GM23248 (cell line): Measurements from ENCODE around the gene HEG1. TPM values are rescaled to one million over a fixed set of nuclear protein-coding genes. Genes with fewer than 3 reads are reported as not detected.

Experiments
- DNase-seq: peaks from one replicate; pipeline ENCODE4 v3.0.0-alpha.2; 2015
- H2AFZ ChIP-seq: fragments of 200-600 bp; sonication (generic); 2 replicates; pipeline ENCODE4 v1.6.1; 2016; ENCODE audit warnings: antibody characterized with exemption
- H3F3A ChIP-seq: fragments of 200-600 bp; sonication (generic); 2 replicates; pipeline ENCODE4 v1.6.1; 2016; ENCODE audit warnings: mild to moderate bottlenecking, antibody characterized with exemption, mixed run types; ENCODE audit not compliant: insufficient read depth
- H3K27ac ChIP-seq: fragments of 200-600 bp; sonication (generic); 2 replicates; pipeline ENCODE4 v1.5.1; 2016; ENCODE audit warnings: mild to moderate bottlenecking
- H3K27me3 ChIP-seq: fragments of 200-600 bp; sonication (generic); replicated peaks from 2 replicates; pipeline ENCODE4 v1.6.1; 2016; ENCODE audit warnings: mild to moderate bottlenecking; ENCODE audit not compliant: insufficient read depth
- H3K36me3 ChIP-seq: fragments of 200-600 bp; sonication (generic); 2 replicates; pipeline ENCODE4 v1.6.1; 2016; ENCODE audit warnings: low read depth, mild to moderate bottlenecking
- H3K4me1 ChIP-seq: fragments of 200-600 bp; sonication (generic); 2 replicates; pipeline ENCODE4 v1.6.1; 2016; ENCODE audit warnings: mild to moderate bottlenecking; ENCODE audit not compliant: insufficient read depth
- H3K4me2 ChIP-seq: fragments of 200-600 bp; sonication (generic); one replicate; pipeline ENCODE4 v1.6.1; 2016; ENCODE audit warnings: mild to moderate bottlenecking; ENCODE audit not compliant: unreplicated experiment
- H3K4me3 ChIP-seq: fragments of 200-600 bp; sonication (generic); 2 replicates; pipeline ENCODE4 v1.5.1; 2016; ENCODE audit warnings: mild to moderate bottlenecking
- H3K79me2 ChIP-seq: fragments of 200-600 bp; sonication (generic); 2 replicates; pipeline ENCODE4 v1.6.1; 2016; ENCODE audit warnings: mild to moderate bottlenecking; ENCODE audit not compliant: insufficient read depth
- H3K9ac ChIP-seq: fragments of 200-600 bp; sonication (generic); 2 replicates; pipeline ENCODE4 v1.6.1; 2016; ENCODE audit warnings: mild to moderate bottlenecking
- H3K9me2 ChIP-seq: fragments of 200-600 bp; sonication (generic); 2 replicates; pipeline ENCODE4 v1.6.1; 2016; ENCODE audit warnings: mixed run types, mild to moderate bottlenecking, moderate library complexity; ENCODE audit not compliant: insufficient read depth
- H3K9me3 ChIP-seq: fragments of 200-600 bp; sonication (generic); one replicate; pipeline ENCODE4 v1.6.1; 2017; ENCODE audit warnings: low read depth
- H4K20me1 ChIP-seq: fragments of 200-600 bp; sonication (generic); 2 replicates; pipeline ENCODE4 v1.6.0; 2016; ENCODE audit not compliant: insufficient read depth
- EZH2 ChIP-seq: fragments of 200-600 bp; sonication (generic); IDR thresholded peaks from 2 replicates; pipeline ENCODE4 v1.6.1; 2018; ENCODE audit warnings: antibody characterized with exemption, mild to moderate bottlenecking; ENCODE audit not compliant: insufficient read depth, poor library complexity, severe bottlenecking
- EZH2phosphoT487 ChIP-seq: fragments of 200-600 bp; sonication (generic); IDR thresholded peaks from 2 replicates; pipeline ENCODE4 v1.6.1; 2018; ENCODE audit warnings: antibody characterized with exemption, moderate library complexity, mild to moderate bottlenecking, low read depth; ENCODE audit not compliant: insufficient read depth
- WGBS, 2 experiments: methylation state at CpG; one replicate each; pipeline ENCODE4 v1.1.6; 2015 to 2017; ENCODE audit warnings: low lambda C conversion rate in 2 of 2, low coverage in 1 of 2; ENCODE audit errors: missing lambda C conversion rate in 2 of 2; 5-methylcytosine and 5-hydroxymethylcytosine counted together
- in situ Hi-C: fragments of 300-500 bp; cut with MboI; formaldehyde crosslinking; loops from 2 replicates; pipeline ENCODE4 v1.15.0; 2020
- polyA plus RNA-seq: library from polyadenylated mRNA; unstranded; fragments of >200 nt; fragmentation: Nextera tagmentation; extraction: Ambion mirVana; gene quantifications from 2 replicates; pipeline ENCODE4 v1.2.1, GENCODE V29; 2016
- total RNA-seq: library from RNA; depleted of rRNA; stranded (reverse); fragments of >200 nt; shearing (Covaris generic); gene quantifications from 2 replicates; pipeline ENCODE4 v1.2.3, GENCODE V29; 2014

HEG1 gene
- total and polyA plus RNA-seq, 2 experiments from 2014 or later: 32.1 to 116 TPM

- Histone ChIP-seq H3F3A (peaks cover 8% of the 10 kb centered on the region), H3K27me3 (no peaks in the 10 kb centered on the region), H3K79me2 (no peaks in the 10 kb centered on the region), H4K20me1 (no peaks in the 10 kb centered on the region), H3K36me3 (no peaks in the 10 kb centered on the region), H3K9ac (no peak overlapping the region), H3K9me2 (no peaks in the 10 kb centered on the region; the same call in 1 of the 2 replicates), H3K9me3 (no peaks in the 10 kb centered on the region), H2AFZ (no peak overlapping the region), H3K4me2 (no peak overlapping the region), H3K27ac (no peak overlapping the region), H3K4me3 (no peak overlapping the region), H3K4me1 (peaks cover 8% of the 10 kb centered on the region)
- 58 to 66% methylated on average over 3 of the region's 3 CpGs for WGBS, 2 experiments
- no peak for TF ChIP-seq EZH2phosphoT487
- no peak for TF ChIP-seq EZH2
- in situ Hi-C loops: no loop called here
- DNase-seq: no peak
Observed at GRCh38 chr3:125075738-125076137, 19.9 kb upstream of the HEG1 start.

GRCh38 chr3:125073390-125073905, 17.7 kb upstream of the HEG1 start:
- Histone ChIP-seq H2AFZ (no peak overlapping the region), H3F3A (peaks cover 8% of the 10 kb centered on the region), H4K20me1 (no peaks in the 10 kb centered on the region), H3K9me3 (no peaks in the 10 kb centered on the region), H3K27me3 (no peaks in the 10 kb centered on the region), H3K4me2 (no peak overlapping the region), H3K27ac (no peak overlapping the region), H3K4me1 (peaks cover 8% of the 10 kb centered on the region), H3K9ac (no peak overlapping the region), H3K79me2 (no peaks in the 10 kb centered on the region), H3K4me3 (no peak overlapping the region), H3K36me3 (no peaks in the 10 kb centered on the region), H3K9me2 (no peaks in the 10 kb centered on the region; the same call in 1 of the 2 replicates)
- in situ Hi-C loops: no loop called here
- 73 to 79% methylated on average over 7 of the region's 7 CpGs for WGBS, 2 experiments
- TF ChIP-seq EZH2: no peak
- no peak for TF ChIP-seq EZH2phosphoT487
- no peak for DNase-seq

- no peaks in the 10 kb centered on the region for H3K27me3 ChIP-seq
- H3K9me3 ChIP-seq: no peaks in the 10 kb centered on the region
- in situ Hi-C loops: no loop called here
- no peak for DNase-seq
- no peak overlapping the region; the same call in 1 of the 2 replicates for H2AFZ ChIP-seq
- no peak overlapping the region for H3K9ac ChIP-seq
- peaks cover 8% of the 10 kb centered on the region for H3K4me1 ChIP-seq
- H3K4me3 ChIP-seq: no peak overlapping the region
- TF ChIP-seq EZH2 (no peak), EZH2phosphoT487 (no peak)
- no peaks in the 10 kb centered on the region for H3K36me3 ChIP-seq
- peaks cover 8% of the 10 kb centered on the region for H3F3A ChIP-seq
- no peak overlapping the region for H3K27ac ChIP-seq
- WGBS, 2 experiments: 71 to 74% methylated on average over 4 of the region's 4 CpGs
- no peaks in the 10 kb centered on the region for H3K79me2 ChIP-seq
- no peak overlapping the region for H3K4me2 ChIP-seq
- no peaks in the 10 kb centered on the region for H4K20me1 ChIP-seq
- H3K9me2 ChIP-seq: no peaks in the 10 kb centered on the region; the same call in 1 of the 2 replicates
Observed at GRCh38 chr3:125072749-125073389, 17.1 kb upstream of the HEG1 start.

GRCh38 chr3:125072301-125072700, 16.5 kb upstream of the HEG1 start:
- Histone ChIP-seq H2AFZ (peak overlapping the region; percentile 34; the same call in 1 of the 2 replicates), H3K9me2 (no peaks in the 10 kb centered on the region; the same call in 1 of the 2 replicates), H3K27ac (no peak overlapping the region), H3K4me2 (no peak overlapping the region), H3K79me2 (no peaks in the 10 kb centered on the region), H3K9me3 (no peaks in the 10 kb centered on the region), H3K4me1 (peaks cover 11% of the 10 kb centered on the region), H3F3A (peaks cover 8% of the 10 kb centered on the region), H4K20me1 (no peaks in the 10 kb centered on the region), H3K36me3 (no peaks in the 10 kb centered on the region), H3K9ac (no peak overlapping the region), H3K4me3 (no peak overlapping the region), H3K27me3 (no peaks in the 10 kb centered on the region)
- TF ChIP-seq EZH2phosphoT487 (no peak), EZH2 (no peak)
- in situ Hi-C loops: no loop called here
- DNase-seq: peak; percentile 70
